Astrocyte (in vitro differentiated cells and primary cell): Measurements from ENCODE around the gene ARID3C. TPM values are rescaled to one million over a fixed set of nuclear protein-coding genes. Genes with fewer than 3 reads are reported as not detected.

Source experiments
- DNase-seq: peaks from one replicate; pipeline ENCODE4 v3.0.0-alpha.2; 2010; ENCODE audit warnings: low read depth
- FAIRE-seq: peaks from 2 replicates; lab custom pipeline; 2011; peaks lifted over from hg19 to GRCh38; lab: Jason Lieb, UNC
- H2AFZ ChIP-seq: 2 replicates; pipeline ENCODE4 v1.6.0; 2012; ENCODE audit warnings: low read depth, low read length, inconsistent platforms
- H3K27ac ChIP-seq: 2 replicates; pipeline ENCODE4 v1.5.1; 2011; ENCODE audit warnings: low read depth, low read length, inconsistent platforms
- H3K27me3 ChIP-seq: 2 replicates; pipeline ENCODE4 v1.6.0; 2011; ENCODE audit warnings: low read length, inconsistent platforms; ENCODE audit not compliant: insufficient read depth
- H3K36me3 ChIP-seq: 2 replicates; pipeline ENCODE4 v1.5.1; 2011; ENCODE audit warnings: low read length, inconsistent platforms; ENCODE audit not compliant: insufficient read depth
- H3K4me1 ChIP-seq: 2 replicates; pipeline ENCODE4 v1.5.1; 2011; ENCODE audit warnings: low read length, inconsistent platforms; ENCODE audit not compliant: insufficient read depth
- H3K4me2 ChIP-seq: 2 replicates; pipeline ENCODE4 v1.6.0; 2012; ENCODE audit warnings: low read length, inconsistent platforms
- H3K4me3 ChIP-seq: 2 replicates; pipeline ENCODE4 v1.5.1; 2011; ENCODE audit warnings: low read depth, mild to moderate bottlenecking, low read length, inconsistent platforms; ENCODE audit not compliant: insufficient read depth
- H3K79me2 ChIP-seq: 2 replicates; pipeline ENCODE4 v1.6.0; 2012; ENCODE audit warnings: mild to moderate bottlenecking, low read length, inconsistent platforms; ENCODE audit not compliant: insufficient read depth
- H3K9ac ChIP-seq: 2 replicates; pipeline ENCODE4 v1.6.0; 2012; ENCODE audit warnings: mild to moderate bottlenecking, low read length, inconsistent platforms
- H3K9me3 ChIP-seq: 2 replicates; pipeline ENCODE4 v1.5.1; 2012; ENCODE audit warnings: low read depth, mild to moderate bottlenecking, low read length, inconsistent platforms; ENCODE audit not compliant: insufficient read depth
- H4K20me1 ChIP-seq: 2 replicates; pipeline ENCODE4 v1.6.0; 2012; ENCODE audit warnings: low read length, inconsistent platforms; ENCODE audit not compliant: insufficient read depth
- H3K27ac Mint-ChIP-seq: one replicate; pipeline ENCODE4 v1.8.0; 2021; ENCODE audit warnings: mild to moderate bottlenecking, mixed read lengths; ENCODE audit not compliant: unreplicated experiment
- H3K27me3 Mint-ChIP-seq: one replicate; pipeline ENCODE4 v1.8.0; 2021; ENCODE audit warnings: low read depth, mixed read lengths; ENCODE audit not compliant: unreplicated experiment
- H3K36me3 Mint-ChIP-seq: one replicate; pipeline ENCODE4 v1.8.0; 2021; ENCODE audit warnings: low read depth, mixed read lengths; ENCODE audit not compliant: unreplicated experiment
- H3K4me1 Mint-ChIP-seq: one replicate; pipeline ENCODE4 v1.8.0; 2021; ENCODE audit warnings: low read depth, mixed read lengths; ENCODE audit not compliant: unreplicated experiment
- H3K4me3 Mint-ChIP-seq: one replicate; pipeline ENCODE4 v1.8.0; 2021; ENCODE audit warnings: mild to moderate bottlenecking, moderate library complexity, mixed read lengths; ENCODE audit not compliant: unreplicated experiment
- H3K9me3 Mint-ChIP-seq: one replicate; pipeline ENCODE4 v1.8.0; 2021; ENCODE audit warnings: mild to moderate bottlenecking, mixed read lengths; ENCODE audit not compliant: unreplicated experiment
- EZH2 ChIP-seq: IDR thresholded peaks from 2 replicates; pipeline ENCODE4 v1.6.1; 2012; ENCODE audit warnings: mild to moderate bottlenecking, low read length, inconsistent platforms; ENCODE audit not compliant: insufficient read depth
- total RNA-seq: library from RNA; stranded (reverse); gene quantifications from 2 replicates; pipeline ENCODE4 v1.2.1, GENCODE V29; 2021
- TF ChIP-seq, protein P1 (sequence below): IDR thresholded peaks from 2 replicates; pipeline ENCODE4 v1.5.1; 2011; ENCODE audit warnings: low read depth, mild to moderate bottlenecking, inconsistent platforms, low read length, moderate library complexity; ENCODE audit not compliant: insufficient read depth

ARID3C gene
- total RNA-seq, 1 donor from 2014 or later, result 0.16 TPM

DNA sequence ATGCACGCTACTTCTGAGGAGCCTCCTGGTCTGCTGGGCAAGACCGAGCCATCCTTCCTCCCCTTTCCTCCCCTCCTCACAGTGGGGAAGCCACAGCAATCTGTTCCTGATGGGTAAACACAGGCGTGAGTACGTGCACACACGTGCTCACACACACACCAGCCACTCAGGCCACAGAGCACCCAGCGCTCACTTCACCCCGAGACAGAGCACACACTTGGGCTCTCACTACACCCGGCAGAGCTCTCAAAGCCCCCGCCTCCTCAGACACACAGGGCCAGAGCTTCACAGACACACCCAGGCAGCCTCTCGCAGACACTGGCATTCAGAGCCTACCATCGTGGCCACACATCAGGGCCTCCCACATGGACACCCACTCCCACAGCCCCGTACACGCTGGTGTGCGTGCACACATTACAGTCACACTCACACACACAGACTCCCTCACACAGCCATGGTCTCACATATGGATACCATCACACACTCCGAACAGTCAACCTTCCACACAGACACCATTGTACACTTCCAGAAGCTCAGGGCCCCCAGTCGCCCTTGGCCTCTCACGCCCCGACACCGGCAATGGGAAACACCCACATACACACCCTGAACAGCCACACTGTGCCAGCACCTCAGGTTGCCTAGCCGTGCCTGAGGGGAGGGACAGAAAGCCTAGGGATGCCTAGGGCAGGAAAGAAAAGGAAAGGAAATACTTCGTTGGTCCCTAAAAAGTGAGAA is 52.8 kb downstream of the ARID3C start:
- peak overlapping the region; percentile 43 for H3K4me3 Mint-ChIP-seq
- peak overlapping the region; percentile 44 for H3K27ac Mint-ChIP-seq
- Histone ChIP-seq H3K9me3 (no peaks in the 10 kb centered on the region), H3K27me3 (peaks cover 48% of the 10 kb centered on the region), H3K36me3 (no peaks in the 10 kb centered on the region), H3K4me3 (no peak overlapping the region), H3K27ac (no peak overlapping the region), H4K20me1 (peaks cover 15% of the 10 kb centered on the region), H3K4me1 (peaks cover 4% of the 10 kb centered on the region), H3K79me2 (no peaks in the 10 kb centered on the region), H3K9ac (no peak overlapping the region), H2AFZ (no peak overlapping the region), H3K4me2 (no peak overlapping the region)
- DNase-seq, result no peak
- TF ChIP-seq, protein P1, sequence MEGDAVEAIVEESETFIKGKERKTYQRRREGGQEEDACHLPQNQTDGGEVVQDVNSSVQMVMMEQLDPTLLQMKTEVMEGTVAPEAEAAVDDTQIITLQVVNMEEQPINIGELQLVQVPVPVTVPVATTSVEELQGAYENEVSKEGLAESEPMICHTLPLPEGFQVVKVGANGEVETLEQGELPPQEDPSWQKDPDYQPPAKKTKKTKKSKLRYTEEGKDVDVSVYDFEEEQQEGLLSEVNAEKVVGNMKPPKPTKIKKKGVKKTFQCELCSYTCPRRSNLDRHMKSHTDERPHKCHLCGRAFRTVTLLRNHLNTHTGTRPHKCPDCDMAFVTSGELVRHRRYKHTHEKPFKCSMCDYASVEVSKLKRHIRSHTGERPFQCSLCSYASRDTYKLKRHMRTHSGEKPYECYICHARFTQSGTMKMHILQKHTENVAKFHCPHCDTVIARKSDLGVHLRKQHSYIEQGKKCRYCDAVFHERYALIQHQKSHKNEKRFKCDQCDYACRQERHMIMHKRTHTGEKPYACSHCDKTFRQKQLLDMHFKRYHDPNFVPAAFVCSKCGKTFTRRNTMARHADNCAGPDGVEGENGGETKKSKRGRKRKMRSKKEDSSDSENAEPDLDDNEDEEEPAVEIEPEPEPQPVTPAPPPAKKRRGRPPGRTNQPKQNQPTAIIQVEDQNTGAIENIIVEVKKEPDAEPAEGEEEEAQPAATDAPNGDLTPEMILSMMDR, result no peak
- TF ChIP-seq EZH2, result no peak
- peaks cover 30% of the 10 kb centered on the region for H3K27me3 Mint-ChIP-seq
- H3K4me1 Mint-ChIP-seq, result peaks cover 30% of the 10 kb centered on the region
- H3K36me3 Mint-ChIP-seq, result no peaks in the 10 kb centered on the region
- FAIRE-seq, result no peak
- no peaks in the 10 kb centered on the region for H3K9me3 Mint-ChIP-seq

DNA sequence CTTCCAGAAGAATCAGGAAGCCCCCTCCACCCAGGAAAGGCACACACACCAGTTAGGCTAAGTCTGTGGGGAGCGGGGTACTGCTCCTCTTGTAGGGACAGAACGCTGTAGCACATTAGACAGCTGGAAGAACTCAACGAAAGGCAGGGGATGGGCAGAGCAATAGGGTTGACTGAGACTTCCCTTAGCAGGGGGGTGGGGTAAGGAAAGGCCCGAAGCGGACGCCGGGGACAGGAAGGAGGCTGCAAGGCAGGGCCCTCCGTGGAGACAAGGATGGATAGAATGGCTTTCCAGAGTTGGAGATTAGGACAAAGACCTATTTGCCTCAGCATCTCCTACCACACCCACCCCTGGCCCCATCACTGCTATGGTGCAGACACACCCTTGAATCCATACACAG is 53.6 kb downstream of the ARID3C start:
- Histone ChIP-seq H3K4me1 (peaks cover 4% of the 10 kb centered on the region), H3K27me3 (peaks cover 49% of the 10 kb centered on the region), H3K36me3 (no peaks in the 10 kb centered on the region), H3K79me2 (no peaks in the 10 kb centered on the region), H2AFZ (no peak overlapping the region), H3K27ac (no peak overlapping the region), H3K9ac (no peak overlapping the region), H3K4me2 (no peak overlapping the region), H3K9me3 (no peaks in the 10 kb centered on the region), H4K20me1 (peaks cover 15% of the 10 kb centered on the region), H3K4me3 (no peak overlapping the region)
- DNase-seq (no peak), FAIRE-seq (no peak)
- no peak overlapping the region for H3K27ac Mint-ChIP-seq
- H3K36me3 Mint-ChIP-seq, result no peaks in the 10 kb centered on the region
- H3K4me3 Mint-ChIP-seq, result no peak overlapping the region
- no peaks in the 10 kb centered on the region for H3K9me3 Mint-ChIP-seq
- peaks cover 29% of the 10 kb centered on the region for H3K27me3 Mint-ChIP-seq
- TF ChIP-seq, protein P1, result no peak
- TF ChIP-seq EZH2, result no peak
- peaks cover 36% of the 10 kb centered on the region for H3K4me1 Mint-ChIP-seq

DNA sequence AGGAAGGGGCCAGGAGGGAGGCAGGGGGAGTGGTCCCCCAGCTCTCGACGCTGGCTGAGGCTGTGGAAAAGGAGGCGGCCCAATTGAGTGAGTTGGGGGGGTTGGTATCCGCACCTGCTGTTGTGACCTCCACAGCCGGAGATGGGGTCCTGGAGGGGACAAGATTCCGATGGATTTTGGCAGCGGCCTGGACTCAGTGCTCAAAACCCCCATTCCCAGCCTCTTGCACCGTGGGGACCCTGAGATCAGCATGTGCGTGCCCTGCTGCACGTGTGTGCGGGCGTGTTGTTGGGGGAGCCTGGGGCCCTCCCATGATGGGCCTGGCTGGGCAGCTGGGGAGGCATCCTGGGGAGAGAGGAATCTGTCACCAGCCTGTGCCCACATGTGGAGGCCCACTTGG is 54.3 kb downstream of the ARID3C start:
- no peak overlapping the region for H2AFZ ChIP-seq
- H3K79me2 ChIP-seq, result no peaks in the 10 kb centered on the region
- no peak overlapping the region for H3K4me3 ChIP-seq
- H3K27me3 ChIP-seq, result peaks cover 45% of the 10 kb centered on the region
- Mint-ChIP-seq H3K4me3 (no peak overlapping the region), H3K9me3 (no peaks in the 10 kb centered on the region), H3K27ac (no peak overlapping the region), H3K4me1 (peaks cover 41% of the 10 kb centered on the region), H3K36me3 (no peaks in the 10 kb centered on the region), H3K27me3 (peaks cover 32% of the 10 kb centered on the region)
- H3K4me2 ChIP-seq, result no peak overlapping the region
- no peak for TF ChIP-seq EZH2
- TF ChIP-seq, protein P1, result no peak
- no peak overlapping the region for H3K9ac ChIP-seq
- H4K20me1 ChIP-seq, result peaks cover 15% of the 10 kb centered on the region
- no peak for DNase-seq
- H3K27ac ChIP-seq, result no peak overlapping the region
- H3K36me3 ChIP-seq, result no peaks in the 10 kb centered on the region
- H3K9me3 ChIP-seq, result no peaks in the 10 kb centered on the region
- peaks cover 4% of the 10 kb centered on the region for H3K4me1 ChIP-seq
- no peak for FAIRE-seq
